GM21529 (cell line): ENCODE data around the gene TRIM37.

ENCODE experiments used
- ATAC-seq: cut with Tn5 transposase; IDR thresholded peaks from one replicate; pipeline ENCODE4 v1.9.1; 2021; ENCODE audit not compliant: unreplicated experiment

The TRIM37 gene

GRCh38 chr17:59046192-59046591 is 60.5 kb downstream of the TRIM37 start:
- no peak for ATAC-seq

GRCh38 chr17:59038734-59039133 is 67.9 kb downstream of the TRIM37 start:
- ATAC-seq, result no peak

- ATAC-seq, result no peak
Observed at GRCh38 chr17:59037960-59038359, 68.7 kb downstream of the TRIM37 start.

- no peak for ATAC-seq
Observed at GRCh38 chr17:59030811-59031210, 75.9 kb downstream of the TRIM37 start.

GRCh38 chr17:59028328-59028727 is 78.4 kb downstream of the TRIM37 start:
- no peak for ATAC-seq

GRCh38 chr17:59027750-59028149 is 78.9 kb downstream of the TRIM37 start:
- ATAC-seq, result no peak

- no peak for ATAC-seq
Observed at GRCh38 chr17:59026176-59026939, 80.3 kb downstream of the TRIM37 start.

GRCh38 chr17:59024916-59025315 is 81.8 kb downstream of the TRIM37 start:
- ATAC-seq, result no peak

GRCh38 chr17:59018019-59018418 is 88.7 kb downstream of the TRIM37 start:
- ATAC-seq, result no peak

GRCh38 chr17:59011975-59012374 is 94.7 kb downstream of the TRIM37 start:
- no peak for ATAC-seq

- ATAC-seq, result no peak
Observed at GRCh38 chr17:59010026-59010425, 96.7 kb downstream of the TRIM37 start.

- no peak for ATAC-seq
Observed at GRCh38 chr17:59008737-59009136, 97.9 kb downstream of the TRIM37 start.

- no peak for ATAC-seq
Observed at GRCh38 chr17:59007995-59008394, 98.7 kb downstream of the TRIM37 start.

GRCh38 chr17:59004338-59005111 is 102.2 kb downstream of the TRIM37 start:
- no peak for ATAC-seq

GRCh38 chr17:59003860-59004259 is 102.8 kb downstream of the TRIM37 start:
- no peak for ATAC-seq

- ATAC-seq, result no peak
Observed at GRCh38 chr17:59002848-59003247, 103.8 kb downstream of the TRIM37 start.

- ATAC-seq, result no peak
Observed at GRCh38 chr17:59002126-59002525, 104.6 kb downstream of the TRIM37 start.

GRCh38 chr17:59001158-59001814 is 105.4 kb downstream of the TRIM37 start:
- ATAC-seq, result peak; percentile 93

GRCh38 chr17:59000022-59000421 is 106.7 kb downstream of the TRIM37 start:
- ATAC-seq, result no peak

- ATAC-seq, result no peak
Observed at GRCh38 chr17:58999500-58999899, 107.2 kb downstream of the TRIM37 start.

- no peak for ATAC-seq
Observed at GRCh38 chr17:58998871-58999270, 107.8 kb downstream of the TRIM37 start.
